GM19043 (cell line): ENCODE measurements around the gene KPNA6.
"Not testable (repeated sequence)": the region's sequence is repeated elsewhere in the genome, so short reads cannot be mapped to it uniquely, and the experiment has no call there.

Experiments
- ATAC-seq: cut with Tn5 transposase; IDR thresholded peaks from one replicate; pipeline ENCODE4 v1.9.1; 2021; ENCODE audit warnings: low read depth; ENCODE audit not compliant: unreplicated experiment

The KPNA6 gene

DNA sequence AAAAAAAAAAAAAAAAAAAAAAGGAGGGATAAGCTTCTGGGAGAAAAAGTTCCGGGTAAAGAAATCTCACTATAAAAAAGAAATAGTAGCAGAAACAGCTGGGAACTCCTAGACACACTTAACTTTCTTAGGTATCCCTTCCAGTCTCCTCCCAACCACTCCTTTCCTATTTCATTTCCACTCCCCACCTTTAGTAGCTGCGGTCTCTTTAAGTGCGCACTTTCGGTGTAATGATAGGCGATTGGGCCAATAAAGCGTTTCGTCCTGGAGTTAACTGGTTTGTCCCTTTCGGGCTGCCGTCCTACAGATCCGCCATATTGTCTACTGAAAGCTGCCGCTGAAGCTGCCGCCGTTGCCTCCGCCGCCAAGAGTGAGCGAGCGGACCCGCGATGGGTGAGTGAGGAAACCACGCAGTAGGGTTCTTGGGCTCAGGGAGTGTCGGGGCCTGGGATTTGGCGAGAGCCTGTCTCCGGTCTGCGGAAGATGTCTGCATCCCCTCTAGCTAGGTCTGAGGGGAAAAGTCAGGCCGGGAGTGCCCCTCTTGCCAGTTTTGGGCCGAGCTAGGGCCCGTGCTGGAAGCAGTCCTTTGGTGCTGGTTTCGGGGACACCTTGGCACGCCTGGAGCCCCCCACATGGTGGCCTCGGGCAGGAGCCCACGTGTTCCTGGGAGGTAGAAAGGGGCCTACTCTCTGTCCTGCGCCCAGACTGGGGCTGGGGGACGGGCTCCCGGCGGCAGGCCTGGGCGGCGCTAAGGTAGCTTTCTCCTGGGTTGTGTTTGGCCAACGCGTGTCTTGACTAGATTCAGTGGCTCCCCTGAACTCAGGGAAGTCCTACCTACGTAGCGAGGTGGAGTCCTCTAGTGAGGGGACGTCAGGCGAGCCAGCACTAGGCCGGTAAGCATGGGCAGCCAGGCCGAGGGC, at the start of gene KPNA6:
Gene KPNA6 (plus strand): TSS at position 315 of the 920 bp plus-strand sequence. CDS start 75 bp downstream, at position 390.
- ATAC-seq: peak; percentile 66

DNA sequence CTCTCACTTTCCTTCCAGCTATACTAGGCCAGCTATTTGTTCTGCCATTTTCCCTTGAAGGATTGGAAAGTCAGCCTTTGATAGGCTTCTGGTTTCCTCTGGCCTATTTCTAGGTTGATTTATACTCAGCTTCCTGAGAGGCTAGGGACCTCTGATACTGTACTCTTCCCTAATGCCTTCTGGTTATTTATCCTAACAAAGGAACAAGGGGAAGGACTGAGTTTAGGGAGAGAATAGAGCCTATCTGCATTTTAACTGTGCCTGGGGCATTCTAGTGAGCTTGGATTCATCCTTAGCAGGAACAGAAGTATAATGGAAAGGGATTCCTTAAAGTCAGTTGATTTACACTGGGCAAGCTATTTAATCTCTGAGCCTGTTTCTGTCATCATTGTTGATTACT, 46.9 kb upstream of the KPNA6 start:
- ATAC-seq: no peak

DNA sequence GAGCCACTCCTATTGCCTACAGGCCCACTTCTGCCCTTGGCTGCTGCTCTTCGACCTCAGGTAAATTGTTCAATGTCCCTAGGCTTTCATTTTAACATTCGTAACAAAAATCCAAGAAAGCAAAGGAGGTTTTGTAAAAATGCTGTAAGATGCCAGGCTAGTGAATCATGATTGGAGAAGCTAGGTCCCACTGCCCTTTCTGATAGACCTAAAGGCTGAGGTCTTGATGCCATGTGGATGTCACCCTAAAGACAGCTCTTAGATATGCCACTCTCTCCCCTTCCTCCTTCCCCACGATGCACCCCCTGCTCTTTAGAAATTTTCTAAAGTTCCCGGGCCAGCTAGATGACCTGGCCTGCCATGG, 45.0 kb upstream of the KPNA6 start:
- no peak for ATAC-seq

DNA sequence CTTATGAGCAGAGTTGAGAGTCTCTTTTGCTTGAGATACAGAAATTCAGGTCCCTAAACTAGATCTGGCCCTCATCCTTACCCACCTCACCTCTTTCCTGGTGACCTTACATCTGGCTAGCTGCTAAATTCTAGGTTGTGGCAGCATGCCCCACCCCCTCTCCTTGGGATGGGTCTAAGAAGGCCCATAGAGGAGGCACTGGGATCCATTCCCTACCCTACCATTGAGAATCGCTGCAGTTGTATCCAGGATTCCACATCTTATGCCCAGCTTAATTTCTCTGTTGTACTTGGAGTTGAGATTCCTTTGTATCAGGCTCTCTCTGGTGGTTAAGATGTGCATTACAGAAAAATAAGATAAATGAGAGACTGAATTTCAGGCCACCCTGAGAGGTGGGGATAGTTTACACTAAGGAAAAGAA, 44.6 kb upstream of the KPNA6 start:
- ATAC-seq: no peak

DNA sequence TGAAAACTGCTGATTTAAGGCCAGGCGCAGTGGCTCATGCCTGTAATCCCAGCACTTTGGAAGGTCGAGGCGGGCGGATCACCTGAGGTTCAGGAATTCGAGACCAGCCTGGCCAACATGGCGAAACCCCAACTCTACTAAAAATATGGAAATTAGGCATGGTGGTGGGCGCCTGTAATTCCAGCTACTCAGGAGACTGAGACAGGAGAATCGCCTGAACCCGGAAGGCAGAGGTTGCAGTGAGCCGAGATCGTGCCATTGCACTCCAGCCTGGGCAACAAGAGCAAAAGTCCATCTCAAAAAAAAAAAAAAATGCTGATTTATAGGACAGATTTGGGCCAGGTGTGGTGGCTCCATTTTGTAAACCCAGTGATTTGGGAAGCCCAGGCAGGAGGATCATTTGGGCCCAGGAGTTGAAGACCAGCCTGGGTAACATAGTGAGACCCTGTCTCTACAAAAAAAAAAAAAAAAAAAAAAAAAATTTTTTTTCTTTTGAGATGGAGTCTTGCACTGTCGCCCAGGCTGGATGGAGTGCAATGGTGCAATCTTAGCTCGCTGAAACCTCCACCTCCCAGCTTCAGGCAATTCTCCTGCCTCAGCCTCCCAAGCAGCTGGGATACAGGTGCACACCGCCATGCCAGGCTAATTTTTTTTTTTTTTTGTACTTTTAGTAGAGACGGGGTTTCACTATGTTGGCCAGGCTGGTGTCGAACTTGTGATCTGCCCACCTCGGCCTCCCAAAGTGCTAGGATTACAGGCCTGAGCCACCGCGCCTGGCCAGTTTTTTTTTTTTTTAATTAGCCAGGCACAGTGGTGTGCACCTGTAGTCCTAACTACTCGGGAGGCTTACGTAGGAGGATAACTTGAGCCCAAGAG, 42.0 kb upstream of the KPNA6 start:
- not testable (repeated sequence) for ATAC-seq

DNA sequence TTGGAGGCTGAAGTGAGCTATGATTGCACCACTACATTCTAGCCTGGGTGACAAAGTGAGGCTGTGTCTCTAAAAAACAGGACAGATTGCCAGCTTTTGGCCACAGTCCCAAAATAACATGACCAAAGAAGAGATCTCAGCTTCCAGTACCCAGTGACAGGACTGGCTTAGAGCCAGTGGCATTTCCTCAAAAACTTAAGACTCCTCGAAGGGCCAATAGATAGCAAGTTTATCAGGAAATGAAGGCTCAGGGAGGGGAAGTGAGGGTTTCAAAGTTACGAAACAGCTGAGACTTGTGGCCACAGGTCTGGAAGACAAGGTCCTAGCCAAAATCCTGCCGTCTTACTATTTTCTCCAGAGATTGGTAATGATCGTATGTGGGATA, 41.4 kb upstream of the KPNA6 start:
- no peak for ATAC-seq

DNA sequence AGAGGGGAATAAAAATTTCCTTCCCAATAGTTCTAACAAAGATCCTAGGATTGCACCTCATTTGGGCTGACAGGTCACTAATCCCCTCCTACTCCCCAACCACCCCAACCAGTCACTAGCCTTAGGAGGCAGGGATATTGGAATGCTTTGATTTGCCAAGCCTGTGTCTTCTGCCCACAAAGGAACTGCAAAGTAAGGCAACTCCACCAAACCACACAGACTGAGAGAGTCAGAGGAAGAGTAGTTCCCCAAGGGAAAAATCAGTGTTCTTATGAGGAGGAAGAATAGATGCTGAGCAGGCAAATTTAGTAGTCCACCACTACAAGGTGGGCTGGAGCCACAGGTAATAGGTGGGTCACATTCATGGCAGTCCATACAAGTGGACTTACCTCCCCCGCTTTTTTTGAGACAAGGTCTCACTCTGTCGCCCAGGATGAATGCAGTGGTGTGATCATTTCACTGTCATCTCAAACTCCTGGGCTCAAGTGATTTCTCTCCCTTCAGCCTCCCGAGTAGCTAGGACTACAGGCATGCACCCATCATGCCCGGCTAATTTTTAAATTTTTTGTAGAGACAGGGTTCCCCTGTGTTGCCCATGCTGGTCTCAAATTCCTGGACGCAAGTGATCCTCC, 38.8 kb upstream of the KPNA6 start:
- no peak for ATAC-seq

DNA sequence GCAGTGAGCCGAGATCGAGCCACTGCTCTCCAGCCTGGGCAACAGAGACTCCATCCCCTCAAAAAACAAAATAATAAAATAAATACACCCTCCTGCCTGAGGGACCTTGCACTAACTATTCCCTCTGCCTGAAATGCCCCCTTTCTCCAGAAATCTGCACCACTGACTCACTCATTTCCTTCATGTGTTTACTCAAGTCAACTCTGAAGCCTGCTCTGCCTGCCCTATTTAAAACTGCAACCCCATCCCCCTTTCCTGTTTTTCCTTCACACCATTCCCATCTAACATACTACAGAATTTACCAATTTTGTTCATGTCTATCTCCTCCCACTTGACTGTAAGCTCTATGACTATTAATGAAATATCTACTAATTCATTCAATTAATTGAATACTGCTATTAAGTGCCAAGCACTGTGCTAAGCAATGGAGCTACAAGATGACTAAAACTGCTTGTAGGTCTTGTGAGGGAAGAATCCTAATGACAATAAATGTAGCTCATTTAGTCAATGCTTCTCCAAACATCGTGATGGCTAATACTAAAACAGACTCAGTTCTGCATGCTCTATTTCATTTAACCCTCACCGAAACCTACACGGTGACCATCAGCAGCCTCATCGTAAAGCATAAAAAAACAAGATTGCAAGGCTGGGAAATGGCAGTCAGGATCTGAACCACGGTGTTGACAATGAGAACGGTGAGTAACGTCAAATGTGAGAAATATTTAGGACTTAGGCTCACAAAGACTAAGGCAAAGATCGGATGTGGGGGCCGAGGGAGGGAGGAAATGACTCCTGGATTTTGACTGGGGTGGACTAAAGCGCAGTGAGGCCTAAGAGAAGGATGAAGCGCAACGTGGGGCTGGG, 35.9 kb upstream of the KPNA6 start:
- ATAC-seq: no peak

DNA sequence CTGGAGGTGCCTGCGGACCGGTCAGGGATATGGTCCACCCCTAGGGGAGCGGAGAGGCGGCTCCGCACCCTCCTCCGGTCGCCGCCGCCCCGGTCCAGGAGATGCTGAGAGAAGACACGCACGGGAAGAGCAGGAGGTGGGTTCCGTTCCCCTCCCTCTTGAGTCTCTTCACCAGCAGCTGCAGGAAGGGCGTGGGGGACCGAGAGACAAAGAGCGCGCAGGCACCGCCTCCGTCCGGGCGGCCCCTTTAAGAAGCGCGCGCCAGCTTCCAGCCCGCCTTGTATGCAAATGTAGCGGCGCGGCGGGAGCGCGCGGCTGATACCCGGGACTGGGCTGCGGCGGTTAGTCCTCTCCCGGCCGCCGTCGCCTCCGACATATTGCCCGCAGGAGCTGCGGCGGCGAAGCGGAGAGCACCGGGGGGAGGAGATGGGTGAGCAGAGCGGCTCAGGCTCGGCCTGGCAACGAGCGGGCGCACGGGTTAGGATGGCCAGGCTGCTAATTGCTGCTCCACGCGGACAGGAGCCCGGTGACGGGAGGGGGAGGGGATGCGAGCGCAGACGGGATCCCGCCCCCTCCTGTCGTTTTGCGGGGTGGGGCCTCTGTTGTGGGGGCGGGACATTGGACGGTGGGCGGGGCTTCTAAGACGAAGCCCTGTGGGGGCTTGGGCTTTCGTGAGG, 35.1 kb upstream of the KPNA6 start, which contains the start of gene TMEM39B:
Gene TMEM39B (plus strand): TSS at position 318 of the 677 bp plus-strand sequence. CDS start 109 bp downstream, at position 427.
- peak; percentile 91 for ATAC-seq

DNA sequence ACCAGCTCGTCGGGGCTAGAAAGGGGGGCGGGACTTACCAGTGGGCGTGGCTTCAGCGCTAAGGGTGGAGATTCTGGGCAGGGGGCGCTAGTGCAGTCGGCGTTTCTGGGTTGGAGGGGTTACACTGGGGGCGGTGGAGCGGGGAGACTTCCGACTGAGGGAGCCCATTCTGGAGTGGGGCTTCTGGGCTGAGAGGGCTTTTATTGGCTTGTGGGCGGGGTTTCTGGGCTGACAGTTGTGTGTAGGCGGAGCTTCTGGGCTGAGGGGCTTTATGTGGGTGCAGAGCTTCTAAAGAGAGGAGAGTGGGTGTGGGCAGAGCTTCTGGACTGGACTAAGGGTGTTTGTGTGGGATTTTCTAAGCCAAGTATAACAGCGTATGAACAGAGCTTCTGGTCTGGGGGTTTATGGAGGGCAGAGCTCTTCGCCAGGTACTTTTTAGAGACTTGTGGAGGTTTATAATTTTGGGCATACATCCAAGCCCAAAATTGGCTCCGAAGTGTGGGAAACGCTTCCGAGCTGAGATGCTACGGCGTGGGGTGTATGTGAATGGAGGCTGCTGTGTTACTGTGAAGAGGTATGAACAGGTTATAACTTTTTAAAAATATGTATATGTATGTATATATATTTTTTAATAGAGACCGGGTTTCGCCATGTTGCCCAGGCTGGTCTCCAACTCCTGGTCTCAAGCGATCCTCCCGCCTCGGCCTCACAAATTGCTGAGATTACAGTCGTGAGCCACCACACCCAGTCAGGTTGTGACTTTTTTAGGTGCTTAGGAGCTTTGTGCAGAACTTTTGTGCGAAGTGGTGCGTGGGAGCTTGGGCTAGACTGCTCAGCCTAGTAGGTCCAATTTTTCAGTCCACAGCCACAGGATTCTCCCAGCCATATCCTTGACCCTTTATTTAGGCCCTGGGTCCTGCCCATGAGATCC, 34.3 kb upstream of the KPNA6 start:
- ATAC-seq: peak; percentile 12

DNA sequence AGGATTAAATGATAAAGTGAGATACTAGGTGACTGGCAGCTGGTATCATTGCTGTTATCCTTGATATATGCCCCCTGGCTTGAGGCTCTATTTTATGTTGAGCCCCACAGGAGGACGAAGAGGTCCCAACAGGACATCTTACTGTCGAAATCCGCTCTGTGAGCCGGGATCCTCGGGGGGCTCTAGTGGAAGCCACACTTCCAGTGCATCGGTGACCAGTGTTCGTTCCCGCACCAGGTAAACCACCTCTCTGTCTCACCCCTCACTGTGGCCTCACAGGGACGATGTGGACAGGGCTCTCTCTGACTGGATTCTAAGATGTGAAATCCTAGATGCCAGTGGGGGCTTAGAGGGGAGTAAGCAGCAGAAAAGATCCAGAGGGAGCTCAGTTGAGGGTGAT, 33.0 kb upstream of the KPNA6 start:
- ATAC-seq: no peak

DNA sequence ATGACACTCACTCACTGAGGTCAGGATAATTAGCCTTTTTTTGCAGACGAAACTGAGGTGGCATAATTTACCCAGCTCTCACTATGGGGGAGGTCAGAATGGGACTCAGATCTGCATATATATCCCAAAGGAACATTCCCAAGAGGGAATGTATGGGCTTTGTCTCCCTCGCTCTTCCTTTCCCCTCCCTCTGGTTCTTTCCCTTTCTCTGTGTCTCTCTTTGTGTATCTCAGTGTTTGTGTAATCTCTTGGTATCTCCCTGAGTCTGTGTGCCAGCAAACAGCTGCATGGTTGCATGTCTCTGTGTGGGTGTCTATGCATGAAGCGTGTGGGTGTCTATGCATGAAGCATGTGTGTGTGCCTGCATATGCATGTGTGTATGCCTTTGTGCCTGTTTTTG, 30.4 kb upstream of the KPNA6 start:
- no peak for ATAC-seq

DNA sequence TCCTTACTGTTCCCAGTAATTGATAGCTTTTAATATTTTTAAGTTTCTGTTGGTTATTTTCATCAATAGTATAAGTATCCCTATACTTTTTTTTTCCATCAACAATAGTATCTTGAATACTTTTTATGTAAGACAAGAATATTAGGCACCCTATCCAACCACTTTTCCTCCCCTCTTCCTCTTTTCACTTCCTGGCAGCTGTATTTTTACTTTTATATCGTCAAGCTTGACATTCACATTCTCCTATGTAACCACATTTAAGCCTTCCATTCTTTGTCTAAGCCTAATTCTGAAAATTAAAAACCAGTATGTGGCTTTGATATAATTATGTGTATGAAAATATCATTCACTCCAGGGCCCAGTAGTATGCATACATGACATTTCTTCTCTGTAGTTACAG, 25.8 kb upstream of the KPNA6 start:
- ATAC-seq: no peak

DNA sequence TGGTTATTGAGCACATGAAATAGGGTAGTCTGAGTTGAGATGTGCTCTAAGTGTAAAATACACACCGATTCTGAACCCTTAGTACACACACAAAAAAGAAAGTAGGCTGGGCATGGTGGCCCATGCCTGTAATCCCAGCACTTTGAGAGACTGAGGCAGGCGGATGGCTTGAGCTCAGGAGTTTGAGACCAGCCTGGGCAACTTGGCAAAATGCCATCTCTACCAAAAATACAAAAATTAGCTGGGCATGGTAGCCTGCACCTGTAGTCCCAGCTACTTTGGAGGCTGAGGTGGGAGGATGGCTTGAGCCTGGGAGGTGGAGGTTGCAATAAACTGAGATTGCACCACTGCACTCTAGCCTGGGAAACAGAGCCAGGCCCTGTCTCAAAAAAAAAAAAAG, 21.5 kb upstream of the KPNA6 start:
- ATAC-seq: not testable (repeated sequence)

DNA sequence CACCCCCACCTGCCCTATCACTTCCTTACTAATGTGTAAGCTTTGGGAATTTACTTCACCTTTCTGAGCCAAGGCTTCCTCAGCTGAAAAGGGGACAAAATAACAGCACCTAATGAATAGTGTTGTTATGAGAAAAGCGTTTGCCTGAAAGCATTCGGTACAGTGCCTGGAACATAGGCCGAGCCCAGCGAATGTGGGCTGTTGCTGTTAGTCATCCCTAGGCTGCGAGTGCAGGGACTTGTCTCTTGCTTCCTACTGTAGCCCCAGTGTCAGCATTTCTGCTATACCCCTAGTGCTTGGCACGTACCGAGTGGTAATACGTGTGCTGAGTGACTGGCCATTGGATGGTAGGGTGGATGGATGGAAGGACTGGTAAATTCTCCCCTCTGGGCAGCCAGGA, 16.7 kb upstream of the KPNA6 start:
- no peak for ATAC-seq

DNA sequence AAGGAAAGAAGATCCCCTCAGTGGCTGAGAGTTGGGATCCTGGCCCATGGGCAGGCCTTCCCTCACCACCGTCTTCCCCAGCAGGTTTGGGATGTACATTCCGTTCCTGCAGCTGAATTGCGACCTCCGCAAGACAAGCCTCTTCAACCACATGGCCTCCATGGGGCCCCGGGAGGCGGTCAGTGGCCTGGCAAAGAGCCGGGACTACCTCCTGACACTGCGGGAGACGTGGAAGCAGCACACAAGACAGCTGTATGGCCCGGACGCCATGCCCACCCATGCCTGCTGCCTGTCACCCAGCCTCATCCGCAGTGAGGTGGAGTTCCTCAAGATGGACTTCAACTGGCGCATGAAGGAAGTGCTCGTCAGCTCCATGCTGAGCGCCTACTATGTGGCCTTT, 16.3 kb upstream of the KPNA6 start:
- no peak for ATAC-seq

DNA sequence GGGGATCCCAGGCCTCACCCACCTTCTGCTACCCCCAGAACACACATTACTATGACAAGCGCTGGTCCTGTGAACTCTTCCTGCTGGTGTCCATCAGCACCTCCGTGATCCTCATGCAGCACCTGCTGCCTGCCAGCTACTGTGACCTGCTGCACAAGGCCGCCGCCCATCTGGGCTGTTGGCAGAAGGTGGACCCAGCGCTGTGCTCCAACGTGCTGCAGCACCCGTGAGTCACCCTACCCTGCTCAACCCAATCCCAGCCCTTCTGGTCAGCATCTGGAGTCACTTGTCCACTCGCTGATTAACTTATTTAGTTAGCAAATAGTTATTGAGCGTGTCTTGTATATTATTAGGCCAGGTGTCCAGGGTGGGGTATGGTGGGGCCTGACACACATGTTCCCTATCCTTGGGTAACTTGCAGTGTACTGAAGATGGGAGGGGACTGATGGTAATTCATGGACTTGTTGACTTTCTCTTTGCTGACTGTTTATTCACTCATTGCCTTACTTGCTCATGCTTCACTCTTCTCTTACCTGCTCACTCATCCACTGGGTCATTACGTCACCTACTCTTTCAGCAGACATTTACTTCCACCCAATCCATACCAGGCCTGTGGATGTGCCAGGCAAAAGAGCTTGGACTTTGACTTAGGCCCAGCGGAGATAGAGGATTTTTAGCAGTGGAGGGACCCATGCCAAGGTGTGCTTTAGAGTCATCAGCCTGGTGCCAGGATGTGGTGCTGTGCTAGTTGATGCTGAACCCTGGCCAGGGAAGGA, 12.9 kb upstream of the KPNA6 start:
- no peak for ATAC-seq

DNA sequence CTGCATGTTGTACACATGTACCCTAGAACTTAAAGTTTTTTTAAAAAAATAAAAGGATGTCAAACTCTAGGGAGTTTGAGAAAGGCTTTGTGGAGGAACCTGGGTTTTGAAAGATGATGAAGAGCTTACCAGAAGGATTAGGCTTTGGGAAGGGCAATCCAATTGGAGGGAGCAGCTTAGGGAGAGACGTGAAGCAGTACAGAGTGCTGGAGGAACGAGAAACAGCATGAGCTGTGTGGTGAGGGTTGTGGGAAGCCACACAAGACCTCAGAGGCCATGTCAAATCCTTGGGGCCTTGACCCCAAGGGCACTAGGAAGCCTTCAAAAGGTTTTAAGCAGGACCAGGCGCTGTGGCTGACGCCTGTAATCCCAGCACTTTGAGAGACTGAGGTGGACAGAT, 8.4 kb upstream of the KPNA6 start:
- no peak for ATAC-seq
